GM19468 (cell line): ENCODE data around the gene HSD11B1L.
"Not testable (repeated sequence)": the region's sequence is repeated elsewhere in the genome, so short reads cannot be mapped to it uniquely, and the experiment has no call there.

Experiments used
- ATAC-seq: cut with Tn5 transposase; IDR thresholded peaks from one replicate; pipeline ENCODE4 v1.9.1; 2021; ENCODE audit warnings: mild to moderate bottlenecking, moderate library complexity, moderate number of reproducible peaks; ENCODE audit not compliant: unreplicated experiment; ENCODE audit errors: extremely low read depth

Gene HSD11B1L

GRCh38 chr19:5697890-5698634 lies 17.2 kb downstream of the HSD11B1L start:
- ATAC-seq, result no peak

- no peak for ATAC-seq
Observed at GRCh38 chr19:5698635-5699422, 18.0 kb downstream of the HSD11B1L start.

- ATAC-seq, result no peak
Observed at GRCh38 chr19:5700455-5701092, 19.7 kb downstream of the HSD11B1L start.

- not testable (repeated sequence) for ATAC-seq
Observed at GRCh38 chr19:5702053-5702410, 21.2 kb downstream of the HSD11B1L start.

- ATAC-seq, result no peak
Observed at GRCh38 chr19:5703819-5704818, 23.3 kb downstream of the HSD11B1L start.

GRCh38 chr19:5705552-5705951 lies 24.7 kb downstream of the HSD11B1L start:
- ATAC-seq, result no peak

GRCh38 chr19:5706876-5707573 lies 26.2 kb downstream of the HSD11B1L start:
- no peak for ATAC-seq

- no peak for ATAC-seq
Observed at GRCh38 chr19:5707576-5708575, 27.0 kb downstream of the HSD11B1L start.

- no peak for ATAC-seq
Observed at GRCh38 chr19:5711025-5711424, 30.2 kb downstream of the HSD11B1L start.

- no peak for ATAC-seq
Observed at GRCh38 chr19:5711713-5712161, 30.9 kb downstream of the HSD11B1L start.

GRCh38 chr19:5713228-5713627 lies 32.4 kb downstream of the HSD11B1L start:
- no peak for ATAC-seq

GRCh38 chr19:5714816-5715215 lies 34.0 kb downstream of the HSD11B1L start:
- ATAC-seq, result no peak

- ATAC-seq, result no peak
Observed at GRCh38 chr19:5717215-5717935, 36.5 kb downstream of the HSD11B1L start.

GRCh38 chr19:5718037-5718578 lies 37.3 kb downstream of the HSD11B1L start:
- ATAC-seq, result no peak

GRCh38 chr19:5718579-5719273 lies 37.9 kb downstream of the HSD11B1L start:
- ATAC-seq, result no peak

- no peak for ATAC-seq
Observed at GRCh38 chr19:5719274-5719960, 38.6 kb downstream of the HSD11B1L start.
